NB4 (cell line): Measurements from ENCODE around the gene ELP1.

Experiments
- CTCF ChIP-seq: IDR thresholded peaks from one replicate; pipeline ENCODE4 v1.5.1; 2012; ENCODE audit warnings: low read depth, low read length
- POLR2A ChIP-seq: IDR thresholded peaks from 2 replicates; pipeline ENCODE4 v1.6.1; 2011; ENCODE audit warnings: mild to moderate bottlenecking; ENCODE audit not compliant: insufficient read length; ENCODE audit errors: extremely low read depth

- TF ChIP-seq CTCF (no peak), POLR2A (no peak)
Measured at GRCh38 chr9:108823829-108824228, 110.1 kb downstream of the ELP1 start.
